GM12874 (cell line): Measurements from ENCODE around the gene LAMA4.

Experiments used
- CTCF ChIP-seq: IDR thresholded peaks from 2 replicates; pipeline ENCODE4 v1.5.1; 2011; ENCODE audit warnings: low read depth, mild to moderate bottlenecking, control low read depth, low read length, moderate library complexity; ENCODE audit not compliant: insufficient read depth

Gene LAMA4

GRCh38 chr6:112253841-112254816, at the start of gene LAMA4:
Gene LAMA4, minus strand, starts transcription at chr6:112254567. Its CDS starts 417 bp downstream, at chr6:112254150.
- TF ChIP-seq CTCF = no peak

DNA sequence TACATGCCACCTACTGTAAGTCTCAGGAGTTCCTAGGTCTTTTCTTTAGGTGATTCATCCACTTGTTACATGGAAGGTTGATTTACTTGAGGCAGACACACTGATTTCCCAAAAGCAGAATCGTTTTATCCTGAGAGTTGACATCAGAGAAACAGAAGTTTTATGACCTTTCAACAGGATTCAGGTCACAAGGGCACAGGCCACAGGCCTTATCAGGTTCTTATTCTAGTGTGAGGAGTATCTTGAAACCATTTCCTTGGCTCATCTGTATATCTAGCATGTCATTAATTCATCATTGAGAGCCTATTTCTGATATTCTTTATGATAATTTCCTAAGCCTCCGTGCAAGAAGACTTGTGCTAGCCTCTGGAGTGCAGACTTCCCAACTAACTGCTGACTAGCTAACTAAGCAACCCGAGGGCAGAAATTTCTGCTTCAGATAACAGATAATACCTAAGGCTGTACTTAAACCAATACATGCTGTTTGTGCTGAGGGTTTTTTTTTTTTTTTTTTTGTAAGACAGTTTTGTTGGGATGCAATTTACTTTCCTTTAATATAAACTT, 47.9 kb upstream of the LAMA4 start:
- no peak for TF ChIP-seq CTCF

DNA sequence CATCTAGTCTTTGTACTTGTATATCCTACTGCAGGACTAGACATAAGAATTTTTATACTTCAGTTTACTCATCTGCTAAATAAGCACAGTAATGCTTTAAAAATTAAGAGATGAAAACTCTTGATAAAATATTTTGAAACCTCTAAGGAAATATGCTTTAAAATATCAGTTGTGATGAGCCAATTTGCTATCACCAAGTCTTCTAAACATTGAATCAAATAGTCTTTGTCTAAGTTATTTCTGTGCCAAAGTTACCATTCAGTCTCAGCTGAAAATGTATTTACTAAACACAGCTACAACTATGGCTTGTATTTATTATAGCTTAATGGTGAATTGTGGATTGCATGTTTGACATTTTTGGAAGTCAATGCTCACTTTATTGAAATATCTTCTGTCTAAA, 46.5 kb upstream of the LAMA4 start:
- TF ChIP-seq CTCF = no peak

GRCh38 chr6:112298816-112299281, 44.5 kb upstream of the LAMA4 start:
- no peak for TF ChIP-seq CTCF

DNA sequence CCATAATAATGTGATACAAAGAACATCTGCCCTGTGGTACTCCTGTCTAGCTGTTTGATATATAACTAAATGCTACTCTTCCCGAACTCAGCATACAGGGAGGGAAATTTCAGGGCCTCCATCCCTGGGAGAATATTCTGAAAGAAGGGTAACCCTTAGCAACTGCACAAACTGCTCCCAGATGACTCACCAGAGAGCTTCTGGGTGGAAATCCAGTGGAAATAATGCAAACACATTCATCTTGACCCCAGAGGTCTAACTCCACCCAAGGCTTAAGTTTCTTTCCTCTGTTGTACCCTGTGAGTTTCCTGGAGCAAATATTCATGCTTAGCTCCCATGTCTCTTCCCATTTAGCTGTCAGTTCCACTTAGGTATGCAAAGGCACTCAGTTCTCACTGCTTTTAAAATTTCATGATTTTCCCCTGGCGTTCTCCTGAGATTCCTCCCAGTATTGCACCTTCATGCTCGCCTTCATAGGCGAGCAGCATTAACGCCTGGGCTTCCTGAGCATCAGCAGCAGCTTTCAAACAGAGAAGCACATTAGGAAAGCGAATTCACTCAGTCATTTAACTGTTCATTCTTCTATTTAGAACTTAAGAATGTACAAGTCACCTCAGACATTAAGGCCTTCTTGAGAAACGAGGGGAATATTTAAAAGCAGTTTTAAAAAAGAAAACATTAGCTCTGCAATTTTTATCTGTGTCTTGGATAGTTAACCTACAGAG, 43.8 kb upstream of the LAMA4 start:
- TF ChIP-seq CTCF = no peak

GRCh38 chr6:112296694-112297093, 42.3 kb upstream of the LAMA4 start:
- TF ChIP-seq CTCF = no peak

DNA sequence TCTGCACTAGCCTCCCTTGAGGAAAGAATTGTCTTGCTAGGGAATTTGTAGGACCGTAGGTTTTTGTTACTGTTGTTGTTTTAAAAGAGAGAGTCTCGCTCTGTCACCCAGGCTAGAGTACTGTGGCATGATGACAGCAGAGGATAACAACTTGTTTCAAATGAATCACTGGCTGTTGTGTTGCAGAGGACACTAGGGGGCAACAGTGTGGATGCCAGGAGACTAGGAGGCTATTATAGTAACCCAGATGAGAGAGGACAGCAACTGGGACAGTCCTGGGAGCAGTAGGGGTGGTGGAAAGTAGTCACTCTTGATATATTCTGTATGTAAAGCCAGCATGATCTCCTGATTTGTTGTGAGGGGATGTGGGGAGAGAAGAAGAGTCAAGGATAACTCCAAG, 41.8 kb upstream of the LAMA4 start:
- TF ChIP-seq CTCF = peak; percentile 47
